Adipocyte (in vitro differentiated cells): ENCODE data around the gene KNDC1.

Experiments used
- DNase-seq: peaks from one replicate; pipeline ENCODE4 v3.0.0-alpha.2; 2015; ENCODE audit warnings: low read depth
- H3K27me3 ChIP-seq: replicated peaks from 2 replicates; pipeline ENCODE4 v1.7.0; 2013; ENCODE audit warnings: mild to moderate bottlenecking, low read length, moderate library complexity; ENCODE audit not compliant: control insufficient read depth, insufficient read depth
- H3K36me3 ChIP-seq: 2 replicates; pipeline ENCODE4 v1.7.0; 2013; ENCODE audit warnings: low read length, mild to moderate bottlenecking, moderate library complexity; ENCODE audit not compliant: control insufficient read depth, insufficient read depth, severe bottlenecking
- H3K4me1 ChIP-seq: 2 replicates; pipeline ENCODE4 v1.7.0; 2013; ENCODE audit warnings: mild to moderate bottlenecking, low read length, moderate library complexity; ENCODE audit not compliant: control insufficient read depth, insufficient read depth
- H3K4me3 ChIP-seq: 2 replicates; pipeline ENCODE4 v1.7.0; 2013; ENCODE audit warnings: mild to moderate bottlenecking, low read length, moderate library complexity
- H3K9ac ChIP-seq: 2 replicates; pipeline ENCODE4 v1.7.0; 2013; ENCODE audit warnings: mild to moderate bottlenecking, low read length, moderate library complexity
- H3K9me3 ChIP-seq: 2 replicates; pipeline ENCODE4 v1.7.0; 2013; ENCODE audit warnings: mild to moderate bottlenecking, low read length, moderate library complexity; ENCODE audit not compliant: control insufficient read depth

Gene KNDC1

DNA sequence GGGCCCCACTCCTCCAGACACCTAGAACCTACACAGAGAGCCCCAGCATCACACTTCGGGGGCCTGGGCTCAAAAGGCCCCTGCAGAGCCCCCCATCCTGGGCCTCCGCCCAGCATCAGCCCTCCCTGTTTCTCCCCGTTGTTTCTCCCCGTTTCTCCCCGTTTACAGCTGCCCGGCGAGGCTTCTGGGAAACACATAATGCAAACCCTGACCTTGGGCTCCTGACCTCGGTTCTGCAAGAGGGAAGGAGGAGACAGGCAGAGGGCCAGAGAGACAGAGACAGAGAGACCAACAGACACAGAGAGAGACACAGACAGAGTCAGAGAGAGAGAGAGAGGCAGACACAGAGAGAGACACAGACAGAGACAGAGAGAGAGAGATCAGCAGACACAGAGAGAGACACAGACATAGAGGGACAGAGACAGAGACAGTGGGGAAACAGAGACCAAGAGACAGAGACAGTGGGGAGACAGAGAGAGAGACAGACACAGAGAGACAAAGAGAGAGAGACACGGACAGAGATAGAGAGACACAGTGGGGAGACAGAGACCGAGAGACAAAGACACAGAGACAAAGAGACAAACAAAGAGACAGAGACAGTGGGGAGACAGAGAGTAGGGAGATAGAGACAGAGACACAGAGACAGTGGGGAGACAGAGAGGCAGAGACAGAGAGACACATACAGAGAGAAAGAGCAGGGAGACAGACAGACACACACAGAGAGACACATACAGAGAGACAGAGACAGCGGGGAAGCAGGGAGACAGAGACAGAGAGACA is 90.1 kb downstream of the KNDC1 start:
- Histone ChIP-seq H3K4me1 (peaks cover 3% of the 10 kb centered on the region), H3K27me3 (peaks cover 29% of the 10 kb centered on the region)
- DNase-seq, result no peak

DNA sequence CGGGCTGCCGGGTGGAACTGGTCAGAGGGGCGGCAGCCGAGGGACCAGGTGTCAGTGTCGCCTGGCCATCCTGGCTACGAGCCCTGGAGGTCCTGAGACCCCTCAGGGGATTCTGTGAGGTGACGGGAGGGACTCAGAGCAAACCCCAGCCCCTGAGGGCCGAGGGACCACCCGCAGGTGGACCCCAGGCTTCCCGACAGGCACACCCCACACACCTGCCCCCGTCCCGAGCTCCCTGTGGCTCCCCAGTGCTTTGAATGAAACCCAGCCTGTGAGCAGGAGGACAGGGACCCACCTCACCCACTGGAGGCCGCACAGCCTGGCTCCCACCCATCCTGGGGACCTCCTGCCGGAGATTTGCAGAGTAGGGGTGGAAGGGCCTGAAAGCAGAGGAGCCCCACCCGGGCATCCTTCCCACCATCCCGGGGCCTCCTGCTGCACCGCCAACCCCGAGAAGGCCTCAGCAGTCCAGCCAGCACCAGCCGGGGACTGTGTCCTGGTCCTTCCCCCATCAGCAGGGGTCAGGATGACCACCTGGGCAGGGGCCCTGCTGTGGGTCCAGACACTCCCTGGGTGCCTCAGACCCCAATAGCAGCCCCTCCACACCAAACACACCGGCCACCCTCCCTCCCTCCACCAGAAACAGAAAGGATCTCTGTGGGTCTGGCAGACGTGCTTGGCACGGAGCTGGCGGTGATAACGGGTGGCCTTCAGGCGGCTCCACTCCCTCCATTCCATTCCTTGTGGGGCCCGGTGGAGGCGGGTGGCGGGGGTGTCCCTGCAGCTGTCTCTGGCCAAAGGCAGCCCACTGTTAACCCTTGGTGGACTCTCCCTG is 91.6 kb downstream of the KNDC1 start:
- H3K27me3 ChIP-seq, result peaks cover 25% of the 10 kb centered on the region
- DNase-seq, result no peak
- no peaks in the 10 kb centered on the region for H3K4me1 ChIP-seq
- H3K9ac ChIP-seq, result no peak overlapping the region
- no peaks in the 10 kb centered on the region for H3K36me3 ChIP-seq
- no peaks in the 10 kb centered on the region for H3K9me3 ChIP-seq
- H3K4me3 ChIP-seq, result no peak overlapping the region

More for the DNA sequence above, 90.1 kb downstream of the KNDC1 start:
- no peaks in the 10 kb centered on the region for H3K36me3 ChIP-seq
- H3K9ac ChIP-seq, result no peak overlapping the region
- H3K4me3 ChIP-seq, result no peak overlapping the region
- H3K9me3 ChIP-seq, result no peaks in the 10 kb centered on the region

DNA sequence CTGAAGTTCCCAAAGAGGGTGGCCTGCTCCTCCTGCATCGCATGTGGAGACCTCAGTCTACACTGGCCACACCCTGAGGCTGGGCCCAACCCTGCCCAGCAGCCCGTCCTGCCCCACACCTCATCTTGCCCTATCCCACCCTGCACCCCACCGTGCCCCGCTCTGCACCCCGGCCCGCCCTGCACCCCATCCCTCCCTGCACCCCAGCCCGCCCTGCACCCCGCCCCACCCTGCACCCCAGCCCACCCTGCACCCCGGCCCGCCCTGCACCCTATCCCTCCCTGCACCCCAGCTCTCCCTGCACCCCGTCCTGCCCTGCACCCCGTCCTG is 92.2 kb downstream of the KNDC1 start:
- no peaks in the 10 kb centered on the region for H3K9me3 ChIP-seq
- H3K4me3 ChIP-seq, result no peak overlapping the region
- H3K27me3 ChIP-seq, result peaks cover 20% of the 10 kb centered on the region
- DNase-seq, result no peak
- H3K4me1 ChIP-seq, result no peaks in the 10 kb centered on the region
- no peak overlapping the region for H3K9ac ChIP-seq
- no peaks in the 10 kb centered on the region for H3K36me3 ChIP-seq

DNA sequence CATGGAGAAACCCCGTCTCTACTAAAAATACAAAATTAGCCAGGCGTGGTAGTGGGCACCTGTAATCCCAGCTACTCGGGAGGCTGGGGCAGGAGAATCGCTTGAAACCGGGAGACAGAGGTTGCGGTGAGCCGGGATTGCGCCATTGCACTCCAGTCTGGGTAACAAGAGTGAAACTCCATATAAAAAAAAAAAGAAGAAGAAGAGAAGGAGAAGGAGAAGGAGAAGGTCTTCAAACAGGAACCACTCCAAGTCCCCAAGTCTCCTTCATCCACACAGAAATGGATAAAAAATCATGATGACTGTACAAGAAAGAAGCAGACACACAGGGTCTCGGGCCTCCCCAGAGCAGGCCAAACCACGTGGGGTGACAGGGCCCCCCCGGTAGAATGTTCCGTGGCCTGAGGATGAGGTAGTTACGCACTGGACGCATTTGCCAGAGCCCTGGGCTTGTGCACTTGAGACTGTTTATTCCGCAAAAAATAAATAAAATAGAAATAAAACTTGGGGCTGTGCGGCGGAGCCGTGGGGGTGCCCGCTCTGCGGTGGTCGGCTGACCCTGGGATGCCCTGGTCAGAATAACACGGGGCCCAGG is 93.4 kb downstream of the KNDC1 start:
- Histone ChIP-seq H3K9me3 (no peaks in the 10 kb centered on the region), H3K9ac (no peak overlapping the region), H3K36me3 (no peaks in the 10 kb centered on the region), H3K27me3 (peaks cover 9% of the 10 kb centered on the region), H3K4me3 (no peak overlapping the region), H3K4me1 (peaks cover 7% of the 10 kb centered on the region)
- no peak for DNase-seq

DNA sequence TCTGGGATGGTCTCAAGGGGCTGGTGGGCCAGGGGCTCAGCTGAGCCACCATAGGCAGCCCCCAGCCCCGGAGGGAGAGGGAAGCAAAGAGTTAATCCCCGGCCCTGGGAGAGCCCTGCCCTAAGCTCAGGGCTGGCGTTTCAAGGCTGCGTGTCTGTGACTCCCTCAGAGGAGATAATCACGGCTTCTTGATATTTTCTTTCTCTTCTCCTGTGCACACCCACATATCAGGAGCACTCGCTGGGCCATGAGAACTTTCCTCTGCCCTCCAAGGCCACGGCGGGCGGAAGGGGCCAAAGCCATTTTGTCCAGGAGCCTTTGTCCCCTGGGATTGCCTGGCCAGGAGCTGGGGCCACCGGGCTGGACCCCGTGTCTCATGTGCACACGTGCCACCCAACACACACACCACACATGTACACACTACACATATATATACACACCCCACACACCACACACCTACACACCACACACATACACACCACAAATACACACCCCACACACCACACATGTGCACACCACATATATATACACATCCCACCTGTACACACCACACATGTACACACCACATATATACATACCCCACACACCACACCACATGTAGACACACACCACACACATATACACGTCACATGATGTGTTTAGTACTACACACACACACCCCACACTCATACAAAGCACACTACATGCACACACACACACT is 94.6 kb downstream of the KNDC1 start:
- Histone ChIP-seq H3K9ac (no peak overlapping the region), H3K9me3 (no peaks in the 10 kb centered on the region), H3K36me3 (no peaks in the 10 kb centered on the region), H3K4me3 (no peak overlapping the region), H3K4me1 (peaks cover 16% of the 10 kb centered on the region), H3K27me3 (peaks cover 4% of the 10 kb centered on the region)
- DNase-seq, result no peak

DNA sequence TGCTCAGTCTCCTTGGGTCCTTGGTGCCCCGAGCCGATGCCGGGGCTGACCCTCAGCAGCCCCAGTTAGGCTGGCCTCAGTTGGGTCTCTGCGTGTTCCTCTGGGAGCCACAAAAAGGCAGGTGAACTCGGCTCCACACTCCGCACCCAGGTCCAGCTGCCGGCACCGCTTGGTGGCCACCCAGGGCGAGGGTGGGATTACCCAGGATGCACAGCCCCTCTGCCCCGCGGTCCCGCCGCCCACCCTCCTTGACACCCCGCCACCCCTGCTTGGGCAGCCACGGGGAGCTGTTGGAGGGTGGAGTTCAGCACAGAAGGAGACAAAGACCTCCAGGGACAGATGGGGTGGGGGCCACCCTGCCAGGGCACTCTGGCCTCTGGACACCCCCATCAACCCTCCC is 95.3 kb downstream of the KNDC1 start:
- Histone ChIP-seq H3K4me3 (no peak overlapping the region), H3K4me1 (peaks cover 23% of the 10 kb centered on the region), H3K9me3 (no peaks in the 10 kb centered on the region), H3K9ac (no peak overlapping the region), H3K36me3 (no peaks in the 10 kb centered on the region), H3K27me3 (peaks cover 2% of the 10 kb centered on the region)
- no peak for DNase-seq

DNA sequence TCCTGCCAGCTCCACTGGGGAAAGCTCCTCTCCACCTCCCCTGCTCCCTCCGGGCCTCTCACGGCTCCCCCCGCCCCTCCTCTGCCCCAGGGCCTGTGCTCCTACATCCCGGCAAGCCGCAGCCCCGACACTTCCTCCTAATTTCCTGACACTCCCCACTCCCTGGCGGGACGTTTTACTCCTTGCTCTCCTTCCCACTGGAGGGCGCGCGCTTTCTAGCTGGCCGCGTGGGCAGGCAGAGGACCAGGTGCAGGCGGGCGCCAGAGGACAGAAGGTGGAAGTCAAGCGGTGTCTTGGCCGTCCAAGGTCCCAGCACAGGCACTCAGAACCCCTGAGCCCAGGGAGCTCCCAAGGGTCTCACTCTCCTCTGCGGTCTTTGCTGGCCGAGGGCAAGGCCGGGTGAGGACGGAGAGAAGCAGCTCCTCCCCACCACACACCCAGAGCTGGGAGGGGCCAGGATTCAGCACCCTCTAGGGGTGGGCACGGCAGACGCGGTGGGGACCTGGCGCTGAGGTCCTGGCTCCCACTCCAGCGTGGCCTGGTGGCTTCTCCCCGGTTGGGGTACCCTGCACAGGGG is 97.6 kb downstream of the KNDC1 start:
- no peaks in the 10 kb centered on the region for H3K36me3 ChIP-seq
- H3K9ac ChIP-seq, result no peak overlapping the region
- H3K9me3 ChIP-seq, result no peaks in the 10 kb centered on the region
- no peak for DNase-seq
- H3K27me3 ChIP-seq, result no peaks in the 10 kb centered on the region
- H3K4me1 ChIP-seq, result peaks cover 30% of the 10 kb centered on the region
- no peak overlapping the region for H3K4me3 ChIP-seq

DNA sequence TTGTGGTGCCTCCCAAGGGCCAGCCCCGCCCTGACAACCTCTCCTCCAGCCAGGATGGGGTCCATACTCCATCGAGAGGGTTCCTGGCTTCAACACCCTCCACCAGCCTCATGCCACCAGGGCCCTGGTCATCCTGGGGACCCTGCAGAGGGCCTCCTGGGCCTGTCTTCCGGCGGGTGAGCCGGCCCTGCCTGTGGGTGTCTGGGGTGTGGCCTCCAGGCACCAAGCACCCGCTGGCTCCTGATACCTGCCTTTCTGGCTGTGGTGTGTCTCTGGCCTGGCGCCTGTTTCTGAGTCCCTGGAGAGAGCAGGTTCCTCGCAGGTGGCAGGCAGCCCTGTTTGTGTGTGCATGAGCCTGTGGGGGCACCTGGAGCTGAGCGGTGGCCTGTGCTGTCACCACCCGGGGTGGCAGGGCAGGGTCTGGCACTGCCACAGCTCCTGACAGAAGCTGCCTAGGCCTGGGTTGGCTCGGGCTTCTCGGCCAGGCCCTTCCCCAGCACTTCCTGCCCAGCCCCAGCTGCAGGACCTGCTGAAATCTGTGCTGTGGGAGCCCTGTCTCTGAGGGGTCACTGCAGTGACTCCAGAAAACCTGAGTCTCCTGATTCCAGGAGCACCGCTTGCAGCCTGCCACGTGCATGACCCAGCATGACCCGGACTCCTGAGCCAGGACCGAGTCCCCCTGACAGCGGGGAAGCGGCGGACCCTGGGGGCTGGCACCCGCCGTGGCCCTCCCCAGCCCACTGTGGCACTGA is 98.2 kb downstream of the KNDC1 start:
- peaks cover 30% of the 10 kb centered on the region for H3K4me1 ChIP-seq
- DNase-seq, result no peak

DNA sequence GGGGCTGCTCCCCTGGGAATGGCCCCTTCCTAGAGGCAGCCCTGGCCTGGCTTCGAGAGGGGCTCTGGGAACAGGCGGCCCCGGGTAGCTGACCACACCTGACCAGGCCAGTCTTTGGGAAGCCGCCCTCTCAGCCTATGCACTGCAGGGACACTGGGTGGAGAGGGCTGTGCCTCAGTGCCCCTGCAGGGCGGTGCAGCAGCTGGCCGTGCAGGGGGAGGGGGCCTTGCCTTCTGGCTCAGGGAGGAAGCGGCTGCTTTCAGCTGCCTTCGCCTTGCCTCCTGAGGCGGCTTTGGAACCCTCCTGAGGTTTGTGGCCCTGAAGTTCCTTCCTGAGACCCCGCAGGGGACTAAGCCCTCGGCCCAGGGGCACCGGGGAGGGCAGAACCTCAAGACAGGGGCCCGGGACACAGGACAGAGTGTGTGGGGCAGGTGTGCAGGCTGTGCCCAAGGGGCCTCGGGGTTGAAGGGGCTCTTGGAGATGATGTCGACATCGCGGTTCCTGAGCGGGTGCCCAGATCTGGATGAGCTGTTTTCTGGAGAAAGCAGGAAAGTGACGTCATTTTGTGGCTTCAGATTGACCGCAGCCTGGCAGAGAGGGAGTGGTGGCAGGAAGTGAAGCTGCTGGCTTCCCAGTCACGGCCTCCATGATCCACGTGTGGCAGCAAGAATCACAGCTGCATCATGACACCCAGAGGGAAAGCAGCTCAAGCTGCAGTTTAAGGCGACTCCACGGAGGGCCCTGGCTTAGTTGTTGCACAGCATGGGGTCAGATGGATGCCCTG is 99.0 kb downstream of the KNDC1 start:
- Histone ChIP-seq H3K36me3 (no peaks in the 10 kb centered on the region), H3K27me3 (no peaks in the 10 kb centered on the region), H3K9me3 (no peaks in the 10 kb centered on the region), H3K4me1 (peaks cover 30% of the 10 kb centered on the region), H3K9ac (peak overlapping the region; percentile 66), H3K4me3 (no peak overlapping the region)
- DNase-seq, result peak; percentile 98

More for the DNA sequence above, 98.2 kb downstream of the KNDC1 start:
- Histone ChIP-seq H3K9me3 (no peaks in the 10 kb centered on the region), H3K4me3 (no peak overlapping the region), H3K36me3 (no peaks in the 10 kb centered on the region), H3K27me3 (no peaks in the 10 kb centered on the region), H3K9ac (no peak overlapping the region)

DNA sequence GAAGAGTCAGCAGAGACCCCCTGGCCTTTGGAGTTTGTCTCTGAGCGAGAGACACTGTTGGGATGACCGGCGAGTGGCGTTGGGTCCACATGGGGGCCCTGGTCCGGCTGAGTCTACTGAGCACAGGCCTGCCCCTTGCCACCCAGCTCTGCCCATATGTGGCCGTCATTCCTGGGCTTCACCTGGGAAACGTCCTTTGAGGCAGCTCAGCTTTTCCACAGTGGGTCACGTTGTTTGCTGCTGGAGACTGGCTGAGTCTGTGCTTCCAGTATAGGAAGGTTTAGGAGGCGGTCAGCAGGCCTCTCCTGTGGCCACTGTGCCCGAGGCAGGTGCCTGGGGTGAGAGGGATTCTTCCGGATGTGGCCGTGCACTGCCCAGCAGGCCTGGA is 99.6 kb downstream of the KNDC1 start:
- Histone ChIP-seq H3K27me3 (no peaks in the 10 kb centered on the region), H3K4me3 (no peak overlapping the region), H3K36me3 (no peaks in the 10 kb centered on the region), H3K4me1 (peaks cover 30% of the 10 kb centered on the region), H3K9ac (peak overlapping the region; percentile 66), H3K9me3 (no peaks in the 10 kb centered on the region)
- DNase-seq, result no peak
